Stimulated activated effector memory CD8-positive, alpha-beta T cell treated with anti-CD3 and anti-CD28 coated beads, Interleukin-12 subunit alpha, Interleukin-12 subunit beta, amount 100 ng/mL, for 72 hours (primary cell): ENCODE data around the gene LMNTD2.

ENCODE experiments used
- ATAC-seq: fragments of 150-1000 bp; cut with Tn5 transposase; 2 replicates; pipeline ENCODE4 v1.10.0; 2021
- DNase-seq, 2 donors: peaks; one replicate each; pipeline ENCODE4 v3.0.0; 2021 to 2022; ENCODE audit warnings: low spot score in 2 of 2
- H3K27ac Mint-ChIP-seq: one replicate; pipeline ENCODE4 v1.8.0; 2022; ENCODE audit warnings: mild to moderate bottlenecking, mixed read lengths
- H3K36me3 Mint-ChIP-seq: one replicate; pipeline ENCODE4 v1.8.0; 2022; ENCODE audit warnings: mild to moderate bottlenecking, mixed read lengths
- H3K4me1 Mint-ChIP-seq: one replicate; pipeline ENCODE4 v1.8.0; 2022; ENCODE audit warnings: mixed read lengths
- H3K4me3 Mint-ChIP-seq: one replicate; pipeline ENCODE4 v1.8.0; 2022; ENCODE audit warnings: mild to moderate bottlenecking, mixed read lengths
- H3K9me3 Mint-ChIP-seq: one replicate; pipeline ENCODE4 v1.8.0; 2022; ENCODE audit warnings: mixed read lengths

Gene LMNTD2, protein sequence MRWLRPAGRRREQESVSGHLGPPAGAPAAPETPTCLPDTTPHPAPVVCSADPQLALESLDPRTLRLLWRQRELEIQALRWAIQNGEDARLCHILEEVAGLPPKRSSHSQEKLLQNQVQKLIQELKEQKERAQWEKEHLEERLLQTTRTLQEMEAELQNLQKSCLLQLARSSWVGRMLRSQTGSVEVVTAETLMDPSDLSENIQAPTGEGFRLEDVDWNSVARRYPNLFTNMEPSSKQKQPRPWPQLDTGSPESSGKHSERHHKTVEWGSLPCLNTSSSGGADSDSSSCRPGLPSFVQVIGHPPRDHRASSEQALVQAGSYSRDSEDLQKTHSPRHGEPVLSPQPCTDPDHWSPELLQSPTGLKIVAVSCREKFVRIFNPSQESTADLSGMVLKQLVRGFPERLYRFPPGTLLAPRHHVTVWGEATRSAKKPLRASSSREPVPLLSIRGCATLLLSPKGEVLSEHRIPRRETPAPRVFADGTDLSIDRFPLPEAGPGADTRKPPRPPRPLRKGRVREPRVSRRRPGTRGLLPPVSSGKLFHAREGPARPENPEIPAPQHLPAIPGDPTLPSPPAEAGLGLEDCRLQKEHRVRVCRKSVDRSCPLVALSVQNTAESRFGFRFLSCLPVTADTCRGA

GRCh38 chr11:560305-561147 lies at the start of gene LMNTD2, which contains the start of gene RASSF7:
Gene LMNTD2 (minus strand): TSS chr11:560738. CDS start chr11:560716, 22 bp downstream.
Gene RASSF7 (plus strand): TSS chr11:560970. CDS start chr11:561769, 799 bp downstream.
- ATAC-seq (peak; percentile 88), DNase-seq (peak; percentile 95 to 97)
- Mint-ChIP-seq H3K4me3 (peak within 1 kb of the TSS; percentile 85), H3K27ac (peak within 1 kb of the TSS; percentile 86), H3K9me3 (no peaks in the 10 kb centered on the region), H3K36me3 (peaks cover 37% of the 10 kb centered on the region), H3K4me1 (peaks cover 20% of the 10 kb centered on the region)

DNA sequence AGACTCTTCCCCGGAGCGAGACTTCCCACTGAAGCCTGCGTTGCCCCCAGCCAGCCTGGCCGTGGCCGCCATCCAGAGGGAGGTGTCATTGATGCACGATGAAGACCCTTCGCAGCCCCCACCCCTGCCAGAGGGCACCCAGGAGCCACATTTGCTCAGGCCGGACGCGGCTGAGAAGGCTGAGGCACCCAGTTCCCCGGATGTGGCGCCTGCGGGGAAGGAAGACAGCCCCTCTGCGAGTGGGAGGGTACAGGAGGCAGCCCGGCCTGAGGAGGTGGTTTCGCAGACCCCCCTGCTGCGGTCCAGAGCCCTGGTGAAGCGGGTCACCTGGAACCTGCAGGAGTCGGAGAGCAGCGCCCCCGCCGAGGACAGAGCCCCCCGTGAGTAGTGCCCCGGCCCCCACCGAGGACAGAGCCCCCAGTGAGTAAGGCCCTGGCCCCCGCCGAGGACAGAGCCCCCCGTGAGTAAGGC lies 48.8 kb upstream of the LMNTD2 start:
- DNase-seq (no peak), ATAC-seq (no peak)
- H3K4me3 Mint-ChIP-seq: no peak overlapping the region
- H3K9me3 Mint-ChIP-seq: no peaks in the 10 kb centered on the region
- peaks cover 88% of the 10 kb centered on the region for H3K36me3 Mint-ChIP-seq
- H3K4me1 Mint-ChIP-seq: peaks cover 25% of the 10 kb centered on the region
- H3K27ac Mint-ChIP-seq: no peak overlapping the region

DNA sequence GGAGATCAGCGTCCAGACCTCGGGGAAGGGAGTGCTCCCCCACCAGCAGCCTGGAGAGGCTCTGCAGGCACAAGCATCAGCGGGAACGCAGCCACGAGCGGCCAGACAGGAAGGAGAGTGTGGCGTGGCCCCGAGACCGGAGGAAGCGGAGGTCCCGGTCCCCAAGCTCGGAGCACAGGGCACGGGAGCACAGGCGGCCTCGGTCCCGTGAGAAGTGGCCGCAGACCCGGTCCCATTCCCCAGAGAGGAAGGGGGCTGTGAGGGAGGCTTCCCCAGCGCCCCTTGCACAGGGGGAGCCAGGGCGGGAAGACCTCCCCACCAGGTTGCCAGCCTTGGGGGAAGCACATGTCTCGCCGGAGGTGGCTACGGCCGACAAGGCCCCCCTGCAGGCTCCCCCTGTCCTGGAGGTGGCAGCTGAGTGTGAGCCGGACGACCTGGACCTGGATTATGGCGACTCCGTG lies 48.3 kb upstream of the LMNTD2 start:
- Mint-ChIP-seq H3K36me3 (peaks cover 88% of the 10 kb centered on the region), H3K27ac (no peak overlapping the region)

GRCh38 chr11:607971-608659 lies 47.6 kb upstream of the LMNTD2 start:
- ATAC-seq: no peak
- Mint-ChIP-seq H3K36me3 (peaks cover 90% of the 10 kb centered on the region), H3K9me3 (no peaks in the 10 kb centered on the region), H3K4me3 (no peak overlapping the region), H3K27ac (no peak overlapping the region), H3K4me1 (peaks cover 13% of the 10 kb centered on the region)
- DNase-seq: no peak

More for the DNA sequence above, 48.3 kb upstream of the LMNTD2 start:
- no peaks in the 10 kb centered on the region for H3K9me3 Mint-ChIP-seq
- ATAC-seq (no peak), DNase-seq (no peak)
- peaks cover 19% of the 10 kb centered on the region for H3K4me1 Mint-ChIP-seq
- no peak overlapping the region for H3K4me3 Mint-ChIP-seq

GRCh38 chr11:607020-607780 lies 46.7 kb upstream of the LMNTD2 start:
- ATAC-seq (no peak), DNase-seq (no peak)
- no peaks in the 10 kb centered on the region for H3K9me3 Mint-ChIP-seq
- H3K36me3 Mint-ChIP-seq: peaks cover 90% of the 10 kb centered on the region
- H3K4me3 Mint-ChIP-seq: no peak overlapping the region
- peaks cover 3% of the 10 kb centered on the region for H3K4me1 Mint-ChIP-seq
- H3K27ac Mint-ChIP-seq: peak overlapping the region; percentile 54

GRCh38 chr11:606245-606644 lies 45.7 kb upstream of the LMNTD2 start:
- DNase-seq: no peak
- Mint-ChIP-seq H3K36me3 (peaks cover 90% of the 10 kb centered on the region), H3K27ac (no peak overlapping the region), H3K4me1 (no peaks in the 10 kb centered on the region), H3K9me3 (no peaks in the 10 kb centered on the region), H3K4me3 (no peak overlapping the region)
- no peak for ATAC-seq

- no peak overlapping the region for H3K4me3 Mint-ChIP-seq
- peak overlapping the region; percentile 48 for H3K27ac Mint-ChIP-seq
- no peaks in the 10 kb centered on the region for H3K9me3 Mint-ChIP-seq
- DNase-seq (no peak), ATAC-seq (no peak)
- H3K36me3 Mint-ChIP-seq: peaks cover 90% of the 10 kb centered on the region
- H3K4me1 Mint-ChIP-seq: no peaks in the 10 kb centered on the region
Measured at GRCh38 chr11:605286-606129, 45.0 kb upstream of the LMNTD2 start.

- Mint-ChIP-seq H3K36me3 (peaks cover 95% of the 10 kb centered on the region), H3K9me3 (no peaks in the 10 kb centered on the region), H3K4me1 (no peaks in the 10 kb centered on the region), H3K27ac (no peak overlapping the region), H3K4me3 (no peak overlapping the region)
- ATAC-seq (no peak), DNase-seq (no peak)
Measured at GRCh38 chr11:603154-603553, 42.6 kb upstream of the LMNTD2 start.

- H3K4me3 Mint-ChIP-seq: no peak overlapping the region
- H3K36me3 Mint-ChIP-seq: peaks cover 91% of the 10 kb centered on the region
- peaks cover 6% of the 10 kb centered on the region for H3K4me1 Mint-ChIP-seq
- ATAC-seq (no peak), DNase-seq (no peak)
- no peaks in the 10 kb centered on the region for H3K9me3 Mint-ChIP-seq
- H3K27ac Mint-ChIP-seq: peak overlapping the region; percentile 76
Measured at GRCh38 chr11:601573-602245, 41.2 kb upstream of the LMNTD2 start.

DNA sequence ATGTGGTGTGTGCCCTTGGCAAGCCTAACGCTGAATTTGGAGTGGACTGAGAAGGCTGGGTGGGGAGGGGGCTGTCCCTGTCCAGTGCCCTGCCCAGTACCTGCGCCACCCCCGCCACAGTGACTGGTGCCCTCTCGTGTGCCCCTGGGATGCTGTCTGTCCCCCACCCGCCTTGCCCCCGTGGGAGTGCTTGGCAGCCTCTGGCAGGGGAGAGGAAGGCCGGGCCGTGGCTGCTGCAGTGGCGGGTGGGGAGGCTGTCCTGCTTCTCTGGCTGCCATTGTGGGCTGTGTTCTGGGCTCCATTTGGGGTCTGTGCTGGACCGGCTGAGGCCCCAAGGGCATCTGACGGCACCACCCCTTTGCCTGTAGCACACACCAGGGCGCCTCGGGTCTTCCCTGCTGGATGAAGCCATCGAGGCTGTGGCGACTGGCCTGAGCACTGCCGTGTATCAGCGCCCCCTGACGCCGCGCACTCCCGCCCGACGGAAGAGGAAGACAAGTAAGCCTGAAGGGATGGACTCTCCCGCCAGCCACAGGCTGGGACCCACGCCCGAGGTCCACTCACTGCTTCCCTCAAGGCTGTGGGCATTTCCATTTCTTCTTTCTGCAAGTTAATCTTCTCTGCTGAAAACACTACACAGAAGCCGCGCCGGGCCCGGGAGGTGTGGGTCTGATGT lies 37.6 kb upstream of the LMNTD2 start:
- no peaks in the 10 kb centered on the region for H3K9me3 Mint-ChIP-seq
- no peak overlapping the region for H3K4me3 Mint-ChIP-seq
- H3K4me1 Mint-ChIP-seq: peaks cover 25% of the 10 kb centered on the region
- ATAC-seq (no peak), DNase-seq (no peak)
- peaks cover 95% of the 10 kb centered on the region for H3K36me3 Mint-ChIP-seq
- H3K27ac Mint-ChIP-seq: no peak overlapping the region

- ATAC-seq (peak; percentile 40), DNase-seq (no peak)
- Mint-ChIP-seq H3K36me3 (peaks cover 95% of the 10 kb centered on the region), H3K4me1 (peaks cover 28% of the 10 kb centered on the region), H3K4me3 (no peak overlapping the region), H3K9me3 (no peaks in the 10 kb centered on the region), H3K27ac (peak overlapping the region; percentile 83)
Measured at GRCh38 chr11:597166-597725, 36.7 kb upstream of the LMNTD2 start.

GRCh38 chr11:596374-596773 lies 35.8 kb upstream of the LMNTD2 start:
- peak overlapping the region; percentile 32 for H3K4me3 Mint-ChIP-seq
- peaks cover 95% of the 10 kb centered on the region for H3K36me3 Mint-ChIP-seq
- peak overlapping the region; percentile 83 for H3K27ac Mint-ChIP-seq
- ATAC-seq (peak; percentile 84), DNase-seq (no peak)
- no peaks in the 10 kb centered on the region for H3K9me3 Mint-ChIP-seq
- peaks cover 28% of the 10 kb centered on the region for H3K4me1 Mint-ChIP-seq
